ENCODE measurements around the gene RAD51B. TPM values are rescaled to one million over a fixed set of nuclear protein-coding genes. Genes with fewer than 3 reads are reported as not detected.
"Not testable (repeated sequence)": the region's sequence is repeated elsewhere in the genome, so short reads cannot be mapped to it uniquely, and the experiment has no call there.

Gene RAD51B
- polyA plus RNA-seq, 1 experiment, result 6.6 TPM

DNA sequence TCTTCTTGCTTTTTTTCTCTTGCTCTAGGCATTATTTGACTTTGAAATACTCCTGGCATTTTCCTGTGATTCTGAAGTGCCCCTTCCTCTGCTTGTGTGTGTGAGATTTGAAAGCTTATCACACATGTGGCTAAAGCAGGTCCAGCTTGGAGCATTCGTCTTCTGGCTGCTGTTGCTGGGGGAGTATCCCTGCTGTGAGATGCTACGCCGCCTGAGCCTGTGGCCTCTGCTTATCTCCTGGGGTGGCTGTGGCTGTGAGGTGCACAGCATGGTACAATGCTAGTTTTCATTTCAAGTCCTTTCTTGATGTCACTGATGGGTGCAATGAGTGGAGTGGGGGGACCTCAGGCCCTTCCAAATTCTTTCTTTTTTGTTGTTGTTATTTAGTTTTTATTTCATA is 601.5 kb downstream of the RAD51B start:
- Histone ChIP-seq H3K4me3 (ENCODE audit: low read depth, low read length) (no peak overlapping the region), H3K27me3 (ENCODE audit: control insufficient read depth, insufficient read depth, low read length) (no peaks in the 10 kb centered on the region), H3K27ac (ENCODE audit: low read depth, low read length) (no peak overlapping the region), H3K9me3 (ENCODE audit: control insufficient read depth, insufficient read depth, low read length) (no peaks in the 10 kb centered on the region)
- TF ChIP-seq, protein P1, sequence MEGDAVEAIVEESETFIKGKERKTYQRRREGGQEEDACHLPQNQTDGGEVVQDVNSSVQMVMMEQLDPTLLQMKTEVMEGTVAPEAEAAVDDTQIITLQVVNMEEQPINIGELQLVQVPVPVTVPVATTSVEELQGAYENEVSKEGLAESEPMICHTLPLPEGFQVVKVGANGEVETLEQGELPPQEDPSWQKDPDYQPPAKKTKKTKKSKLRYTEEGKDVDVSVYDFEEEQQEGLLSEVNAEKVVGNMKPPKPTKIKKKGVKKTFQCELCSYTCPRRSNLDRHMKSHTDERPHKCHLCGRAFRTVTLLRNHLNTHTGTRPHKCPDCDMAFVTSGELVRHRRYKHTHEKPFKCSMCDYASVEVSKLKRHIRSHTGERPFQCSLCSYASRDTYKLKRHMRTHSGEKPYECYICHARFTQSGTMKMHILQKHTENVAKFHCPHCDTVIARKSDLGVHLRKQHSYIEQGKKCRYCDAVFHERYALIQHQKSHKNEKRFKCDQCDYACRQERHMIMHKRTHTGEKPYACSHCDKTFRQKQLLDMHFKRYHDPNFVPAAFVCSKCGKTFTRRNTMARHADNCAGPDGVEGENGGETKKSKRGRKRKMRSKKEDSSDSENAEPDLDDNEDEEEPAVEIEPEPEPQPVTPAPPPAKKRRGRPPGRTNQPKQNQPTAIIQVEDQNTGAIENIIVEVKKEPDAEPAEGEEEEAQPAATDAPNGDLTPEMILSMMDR (IDR thresholded peaks at IDR 0.05; ENCODE audit: low read depth, low read length), result no peak
- ChIA-PET CTCF (no interaction called here), POLR2A (no interaction called here)
- DNase-seq (ENCODE audit: low read depth, low spot score), result no peak

DNA sequence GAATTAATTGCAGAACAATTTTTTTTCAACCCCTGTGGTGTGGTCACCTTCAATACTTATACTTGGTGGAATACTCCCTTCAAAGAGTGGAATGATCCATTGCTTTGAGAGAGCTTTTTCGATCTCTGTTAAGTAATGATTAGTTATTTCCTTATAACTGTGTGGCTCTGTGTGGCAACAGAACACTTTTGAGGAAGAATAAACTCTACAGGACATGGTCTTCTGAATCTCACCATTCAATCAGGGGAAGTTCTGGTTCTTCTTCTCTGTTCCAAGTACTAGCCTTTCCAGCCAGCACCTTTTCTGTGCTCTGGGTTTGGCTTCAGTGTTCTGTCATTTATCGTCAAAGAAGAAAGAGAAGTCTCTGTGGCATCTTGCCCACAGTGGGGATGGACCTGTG is 604.1 kb downstream of the RAD51B start:
- Histone ChIP-seq H3K27ac (ENCODE audit: low read depth, low read length) (no peak overlapping the region), H3K9me3 (ENCODE audit: control insufficient read depth, insufficient read depth, low read length) (peaks cover 6% of the 10 kb centered on the region; the same call in 1 of the 2 replicates), H3K27me3 (ENCODE audit: control insufficient read depth, insufficient read depth, low read length) (no peaks in the 10 kb centered on the region), H3K4me3 (ENCODE audit: low read depth, low read length) (no peak overlapping the region)
- DNase-seq (ENCODE audit: low read depth, low spot score), result no peak
- TF ChIP-seq, protein P1 (IDR thresholded peaks at IDR 0.05; ENCODE audit: low read depth, low read length), result no peak
- CTCF ChIA-PET, result no interaction called here
- POLR2A ChIA-PET, result no interaction called here

DNA sequence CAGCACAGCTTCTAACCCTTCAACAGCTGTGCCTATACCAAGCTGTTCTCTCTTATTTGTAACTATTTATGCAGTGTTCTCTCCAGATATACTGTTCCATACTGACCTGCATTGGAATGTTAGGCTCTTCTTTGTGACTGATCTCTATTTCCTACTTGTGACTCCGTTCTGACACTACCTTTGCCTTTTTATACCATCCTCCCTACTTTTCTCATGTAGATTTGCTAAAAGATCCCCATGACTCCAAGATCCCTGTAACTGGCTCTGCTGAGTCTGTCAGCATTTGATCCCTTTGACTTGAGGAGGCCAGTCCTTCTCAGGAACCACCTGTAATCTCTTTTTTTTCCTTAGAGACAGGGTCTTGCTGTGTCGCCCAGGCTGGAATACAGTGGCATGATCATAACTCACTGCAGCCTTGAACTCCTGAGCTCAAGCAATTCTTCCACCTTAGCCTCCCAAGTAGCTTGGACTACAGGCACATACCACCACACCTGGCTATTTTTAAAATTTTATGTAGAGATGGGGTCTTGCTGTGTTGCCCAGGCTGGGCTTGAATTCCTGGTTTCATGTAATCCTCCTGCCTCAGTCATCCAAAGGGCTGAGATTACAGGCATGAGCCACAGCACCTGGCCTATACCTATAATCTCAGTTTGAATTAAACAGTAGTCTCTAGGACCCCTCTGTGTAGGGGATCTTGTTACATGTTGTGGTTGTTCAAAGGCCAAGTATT is 605.0 kb downstream of the RAD51B start:
- Histone ChIP-seq H3K27me3 (ENCODE audit: control insufficient read depth, insufficient read depth, low read length) (no peaks in the 10 kb centered on the region), H3K27ac (ENCODE audit: low read depth, low read length) (no peak overlapping the region), H3K9me3 (ENCODE audit: control insufficient read depth, insufficient read depth, low read length) (peaks cover 6% of the 10 kb centered on the region; the same call in 1 of the 2 replicates), H3K4me3 (ENCODE audit: low read depth, low read length) (no peak overlapping the region)
- ChIA-PET POLR2A (no interaction called here), CTCF (no interaction called here)
- DNase-seq (ENCODE audit: low read depth, low spot score), result no peak
- TF ChIP-seq, protein P1 (IDR thresholded peaks at IDR 0.05; ENCODE audit: low read depth, low read length), result no peak

DNA sequence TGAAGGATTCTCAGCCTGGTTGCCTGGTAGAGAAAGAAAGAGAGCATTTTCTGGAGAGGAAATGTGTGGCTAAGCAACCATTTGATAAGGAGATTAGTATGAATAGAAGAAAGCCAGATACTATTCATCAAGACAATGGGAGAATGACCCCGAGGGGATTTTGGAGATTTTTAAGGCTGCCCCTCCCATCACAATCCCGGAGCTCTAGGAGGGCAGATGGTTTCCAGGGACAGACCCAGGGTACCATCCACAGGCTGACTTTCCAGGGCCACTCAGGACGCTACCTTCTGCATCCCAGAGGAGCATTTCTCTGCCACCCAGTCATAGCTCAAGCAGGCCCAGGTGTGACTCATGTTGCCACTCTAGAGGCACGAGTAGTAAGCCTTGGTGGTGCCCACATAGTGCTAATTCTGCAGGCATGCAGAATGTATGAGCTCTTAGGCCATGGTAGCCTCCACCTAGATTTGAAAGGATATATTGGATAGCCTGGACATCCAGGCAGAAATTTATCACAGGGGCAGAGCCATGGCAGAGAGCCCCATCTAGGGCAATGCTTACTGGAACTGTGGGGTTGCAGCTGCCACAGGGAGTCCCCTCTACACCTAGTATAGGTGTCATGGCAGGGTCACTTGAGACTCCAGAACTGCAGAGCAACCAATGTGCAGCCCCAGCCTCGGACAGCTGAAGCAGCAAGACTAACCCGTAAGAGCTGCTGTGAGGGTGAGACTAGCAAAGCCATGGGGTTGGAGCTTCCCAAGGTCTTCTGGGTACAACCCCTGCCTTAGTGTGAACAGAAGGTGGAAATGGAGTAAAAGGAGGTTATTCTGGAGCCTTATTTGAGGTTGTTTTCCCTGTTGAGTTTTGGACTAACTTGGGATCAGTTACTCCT is 607.3 kb downstream of the RAD51B start:
- no peak overlapping the region for H3K4me3 ChIP-seq (ENCODE audit: low read depth, low read length)
- H3K9me3 ChIP-seq (ENCODE audit: control insufficient read depth, insufficient read depth, low read length), result peaks cover 6% of the 10 kb centered on the region; the same call in 1 of the 2 replicates
- ChIA-PET CTCF (no interaction called here), POLR2A (no interaction called here)
- no peak for DNase-seq (ENCODE audit: low read depth, low spot score)
- no peaks in the 10 kb centered on the region for H3K27me3 ChIP-seq (ENCODE audit: control insufficient read depth, insufficient read depth, low read length)
- TF ChIP-seq, protein P1 (IDR thresholded peaks at IDR 0.05; ENCODE audit: low read depth, low read length), result no peak
- H3K27ac ChIP-seq (ENCODE audit: low read depth, low read length), result no peak overlapping the region

DNA sequence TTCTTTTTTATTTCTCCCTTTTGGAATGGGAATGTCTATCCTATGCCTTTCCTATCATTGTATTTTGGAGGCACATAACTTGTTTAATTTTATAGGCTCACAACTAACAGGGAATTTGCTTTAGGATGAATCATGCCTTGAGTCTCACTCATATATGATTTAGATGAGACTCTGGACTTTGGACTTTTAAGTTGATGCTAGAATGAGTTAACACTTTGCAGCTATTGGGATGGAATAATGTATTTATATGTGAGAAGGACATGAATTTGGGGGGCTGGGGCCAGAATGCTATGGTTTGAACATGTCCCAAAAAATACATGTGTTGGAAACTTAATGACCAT is 607.9 kb downstream of the RAD51B start:
- peaks cover 6% of the 10 kb centered on the region; the same call in 1 of the 2 replicates for H3K9me3 ChIP-seq (ENCODE audit: control insufficient read depth, insufficient read depth, low read length)
- no peak overlapping the region for H3K27ac ChIP-seq (ENCODE audit: low read depth, low read length)
- H3K4me3 ChIP-seq (ENCODE audit: low read depth, low read length), result no peak overlapping the region
- H3K27me3 ChIP-seq (ENCODE audit: control insufficient read depth, insufficient read depth, low read length), result no peaks in the 10 kb centered on the region
- no peak for DNase-seq (ENCODE audit: low read depth, low spot score)
- TF ChIP-seq, protein P1 (IDR thresholded peaks at IDR 0.05; ENCODE audit: low read depth, low read length), result no peak
- ChIA-PET POLR2A (no interaction called here), CTCF (no interaction called here)

DNA sequence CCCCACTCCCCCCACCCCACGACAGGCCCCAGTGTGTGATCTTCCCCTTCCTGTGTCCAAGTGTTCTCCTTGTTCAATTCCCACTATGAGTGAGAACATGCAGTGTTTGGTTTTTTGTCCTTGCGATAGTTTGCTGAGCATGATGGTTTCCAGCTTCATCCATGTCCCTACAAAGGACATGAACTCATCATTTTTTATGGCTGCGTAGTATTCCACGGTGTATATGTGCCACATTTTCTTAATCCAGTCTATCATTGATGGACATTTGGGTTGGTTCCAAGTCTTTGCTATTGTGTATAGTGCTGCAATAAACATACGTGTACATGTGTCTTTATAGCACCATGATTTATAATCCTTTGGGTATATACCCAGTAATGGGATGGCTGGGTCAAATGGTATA is 609.3 kb downstream of the RAD51B start:
- H3K27ac ChIP-seq (ENCODE audit: low read depth, low read length); H3K27me3 ChIP-seq (ENCODE audit: control insufficient read depth, insufficient read depth, low read length); CTCF ChIA-PET; DNase-seq (ENCODE audit: low read depth, low spot score); POLR2A ChIA-PET; H3K9me3 ChIP-seq (ENCODE audit: control insufficient read depth, insufficient read depth, low read length); H3K4me3 ChIP-seq (ENCODE audit: low read depth, low read length): not testable (repeated sequence)

DNA sequence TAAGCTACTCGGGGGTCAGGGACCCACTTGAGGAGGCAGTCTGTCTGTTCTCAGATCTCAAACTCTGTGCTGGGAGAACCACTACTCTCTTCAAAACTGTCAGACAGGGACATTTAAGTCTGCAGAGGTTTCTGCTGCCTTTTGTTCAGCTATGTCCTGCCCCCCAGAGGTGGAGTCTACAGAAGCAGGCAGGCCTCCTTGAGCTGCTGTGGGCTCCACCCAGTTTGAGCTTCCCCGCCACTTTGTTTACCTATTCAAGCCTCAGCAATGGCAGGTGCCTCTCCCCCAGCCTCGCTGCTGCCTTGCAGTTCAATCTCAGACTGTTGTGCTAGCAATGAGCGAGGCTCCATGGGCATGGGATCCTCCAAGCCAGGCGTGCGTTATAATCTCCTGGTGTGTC is 614.6 kb downstream of the RAD51B start:
- H3K4me3 ChIP-seq (ENCODE audit: low read depth, low read length); POLR2A ChIA-PET; CTCF ChIA-PET; H3K9me3 ChIP-seq (ENCODE audit: control insufficient read depth, insufficient read depth, low read length); DNase-seq (ENCODE audit: low read depth, low spot score); H3K27ac ChIP-seq (ENCODE audit: low read depth, low read length); H3K27me3 ChIP-seq (ENCODE audit: control insufficient read depth, insufficient read depth, low read length): not testable (repeated sequence)

Measured in AG04450 (cell line).